ENCODE measurements around the gene TGIF2LX.
"Not testable (repeated sequence)": the region's sequence is repeated elsewhere in the genome, so short reads cannot be mapped to it uniquely, and the experiment has no call there.

The TGIF2LX gene

DNA sequence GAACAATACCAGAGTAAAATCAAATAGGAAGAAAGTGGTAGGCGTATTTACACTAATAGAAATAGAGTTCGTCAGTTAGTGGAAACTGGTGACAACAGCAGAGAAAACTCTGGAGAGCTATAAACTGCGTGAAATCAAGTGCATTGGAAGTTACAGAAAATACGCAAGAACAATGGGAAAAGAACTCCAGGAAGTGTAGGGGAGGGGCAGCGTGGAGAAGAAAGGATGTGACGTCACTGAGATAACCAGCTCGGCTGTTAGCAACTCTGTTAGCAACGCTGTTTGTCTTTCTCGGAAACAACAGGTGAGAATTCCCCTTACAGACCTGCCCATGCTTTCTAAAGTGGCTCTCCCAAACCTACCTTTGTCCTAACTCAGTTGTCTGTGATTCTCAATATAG lies at the start of gene TGIF2LX:
TSS of gene TGIF2LX (plus strand) at position 244 of the 400 bp plus-strand sequence. CDS start 178 bp downstream, outside the sequence.
- H3K4me1 ChIP-seq (ENCODE audit: control insufficient read depth in 5 of 5, insufficient read depth in 5 of 5, low read length in 5 of 5); H3K36me3 ChIP-seq (ENCODE audit: control insufficient read depth in 5 of 5, insufficient read depth in 5 of 5, low read length in 5 of 5); H3K4me3 ChIP-seq (ENCODE audit: low read depth in 1 of 5, low read length in 5 of 5); H3K9me3 ChIP-seq (ENCODE audit: control insufficient read depth in 5 of 5, low read length in 5 of 5); H3K9ac ChIP-seq (ENCODE audit: low read length in 5 of 5); H3K27ac ChIP-seq (ENCODE audit: low read depth, low read length); H3K27me3 ChIP-seq (ENCODE audit: control insufficient read depth in 5 of 5, insufficient read depth in 4 of 5, low read length in 5 of 5): not testable (repeated sequence)

DNA sequence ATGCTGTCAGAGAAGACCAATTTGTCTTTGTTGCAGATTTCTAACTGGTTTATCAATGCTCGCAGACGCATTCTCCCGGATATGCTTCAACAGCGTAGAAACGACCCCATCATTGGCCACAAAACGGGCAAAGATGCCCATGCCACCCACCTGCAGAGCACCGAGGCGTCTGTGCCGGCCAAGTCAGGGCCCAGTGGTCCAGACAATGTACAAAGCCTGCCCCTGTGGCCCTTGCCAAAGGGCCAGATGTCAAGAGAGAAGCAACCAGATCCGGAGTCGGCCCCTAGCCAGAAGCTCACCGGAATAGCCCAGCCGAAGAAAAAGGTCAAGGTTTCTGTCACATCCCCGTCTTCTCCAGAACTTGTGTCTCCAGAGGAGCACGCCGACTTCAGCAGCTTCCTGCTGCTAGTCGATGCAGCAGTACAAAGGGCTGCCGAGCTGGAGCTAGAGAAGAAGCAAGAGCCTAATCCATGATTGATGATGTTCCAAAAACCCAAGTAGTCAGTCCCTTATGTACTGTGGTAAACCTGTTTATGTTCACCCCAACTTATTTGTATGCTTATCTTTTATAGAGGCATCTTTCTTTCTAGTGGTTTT lies 728 bp downstream of the TGIF2LX start:
- H3K36me3 ChIP-seq (ENCODE audit: control insufficient read depth in 5 of 5, insufficient read depth in 5 of 5, low read length in 5 of 5); H3K4me3 ChIP-seq (ENCODE audit: low read depth in 1 of 5, low read length in 5 of 5); H3K27ac ChIP-seq (ENCODE audit: low read depth, low read length): not testable (repeated sequence)

GRCh38 chrX:89943077-89943476 lies 21.4 kb downstream of the TGIF2LX start:
- H3K27me3 ChIP-seq (ENCODE audit: control insufficient read depth in 5 of 5, insufficient read depth in 4 of 5, low read length in 5 of 5); H3K27ac ChIP-seq (ENCODE audit: low read depth, low read length); H3K9ac ChIP-seq (ENCODE audit: low read length in 5 of 5); H3K4me1 ChIP-seq (ENCODE audit: control insufficient read depth in 5 of 5, insufficient read depth in 5 of 5, low read length in 5 of 5); H3K4me3 ChIP-seq (ENCODE audit: low read depth in 1 of 5, low read length in 5 of 5); H3K9me3 ChIP-seq (ENCODE audit: control insufficient read depth in 5 of 5, low read length in 5 of 5); H3K36me3 ChIP-seq (ENCODE audit: control insufficient read depth in 5 of 5, insufficient read depth in 5 of 5, low read length in 5 of 5): not testable (repeated sequence)

More for the DNA sequence above, 728 bp downstream of the TGIF2LX start:
- H3K27me3 ChIP-seq (ENCODE audit: control insufficient read depth in 5 of 5, insufficient read depth in 4 of 5, low read length in 5 of 5); H3K9me3 ChIP-seq (ENCODE audit: control insufficient read depth in 5 of 5, low read length in 5 of 5); H3K4me1 ChIP-seq (ENCODE audit: control insufficient read depth in 5 of 5, insufficient read depth in 5 of 5, low read length in 5 of 5); H3K9ac ChIP-seq (ENCODE audit: low read length in 5 of 5): not testable (repeated sequence)

- not testable (repeated sequence) for H3K4me1 ChIP-seq (ENCODE audit: control insufficient read depth in 5 of 5, insufficient read depth in 5 of 5, low read length in 5 of 5); H3K9ac ChIP-seq (ENCODE audit: low read length in 5 of 5); H3K27ac ChIP-seq (ENCODE audit: low read depth, low read length); H3K9me3 ChIP-seq (ENCODE audit: control insufficient read depth in 5 of 5, low read length in 5 of 5); H3K27me3 ChIP-seq (ENCODE audit: control insufficient read depth in 5 of 5, insufficient read depth in 4 of 5, low read length in 5 of 5); H3K4me3 ChIP-seq (ENCODE audit: low read depth in 1 of 5, low read length in 5 of 5); H3K36me3 ChIP-seq (ENCODE audit: control insufficient read depth in 5 of 5, insufficient read depth in 5 of 5, low read length in 5 of 5)
Measured at GRCh38 chrX:89965588-89965987, 43.9 kb downstream of the TGIF2LX start.

All from subcutaneous abdominal adipose tissue (tissue), 5 donors.